Lower leg skin (tissue), 4 donors: ENCODE results near the gene NUP188. TPM values are rescaled to one million over a fixed set of nuclear protein-coding genes. Genes with fewer than 3 reads are reported as not detected.

Experiments used
- DNase-seq, 2 donors: peaks; one replicate each; pipeline ENCODE4 v3.0.0-alpha.2; 2019; ENCODE audit warnings: low spot score in 2 of 2
- H3K4me3 ChIP-seq: fragments of 200-600 bp; sonication (generic); 2 replicates; pipeline ENCODE4 v1.5.1; 2017; ENCODE audit warnings: mild to moderate bottlenecking, low read depth; ENCODE audit not compliant: poor library complexity, severe bottlenecking
- CTCF ChIP-seq, 3 donors: fragments of 450-650 bp; IDR thresholded peaks; one replicate each; pipeline ENCODE4 v1.5.1; 2016; ENCODE audit warnings: antibody characterized with exemption in 3 of 3, mild to moderate bottlenecking in 3 of 3, moderate library complexity in 2 of 3
- POLR2A ChIP-seq, 2 donors: fragments of 450-650 bp; IDR thresholded peaks; one replicate each; pipeline ENCODE4 v1.6.1; 2016 to 2017; ENCODE audit warnings: antibody characterized with exemption in 2 of 2, mild to moderate bottlenecking in 1 of 2, moderate library complexity in 1 of 2
- WGBS, 2 donors: methylation state at CpG; one replicate each; pipeline ENCODE4 v1.1.5; 2018; 5-methylcytosine and 5-hydroxymethylcytosine counted together
- intact Hi-C: fragments of 100-400 bp; cut with DNase I; formaldehyde crosslinking; loops from one replicate; pipeline ENCODE4 v1.15.0; 2023; ENCODE audit warnings: low total_unique reads
- total RNA-seq, 4 donors: library from RNA; depleted of rRNA; stranded (reverse); fragments of >200 nt; gene quantifications; one replicate each; pipeline ENCODE4 v1.1.0, GENCODE V29; 2016

NUP188 gene
- total RNA-seq, 4 donors from 2014 or later, result 32.8 to 44.3 (median 36.1) TPM

- intact Hi-C loops, result loop anchor here (10.0 kb wide), 1 partner anchor 1515 kb away; no protein-coding TSS in a partner anchor
- 87 to 88% methylated on average over 16 to 17 of the region's 17 CpGs for WGBS, 2 donors
- H3K4me3 ChIP-seq, result no peak overlapping the region
- DNase-seq, result no peak
- TF ChIP-seq CTCF (IDR thresholded peaks at IDR 0.05) (no peak), POLR2A (IDR thresholded peaks at IDR 0.05) (no peak)
These were observed 62.2 kb downstream of the NUP188 start for GRCh38 chr9:129009584-129010141.

GRCh38 chr9:129010267-129010975, 62.9 kb downstream of the NUP188 start:
- H3K4me3 ChIP-seq, result no peak overlapping the region
- intact Hi-C loops, result no loop called here
- WGBS, 2 donors, result 91 to 93% methylated on average over 6 to 8 of the region's 8 CpGs
- TF ChIP-seq CTCF (IDR thresholded peaks at IDR 0.05), result no peak
- TF ChIP-seq POLR2A (IDR thresholded peaks at IDR 0.05), result no peak
- no peak for DNase-seq

GRCh38 chr9:129011170-129011569, 63.7 kb downstream of the NUP188 start:
- no peak for TF ChIP-seq CTCF (IDR thresholded peaks at IDR 0.05)
- TF ChIP-seq POLR2A (IDR thresholded peaks at IDR 0.05), result no peak
- intact Hi-C loops, result no loop called here
- no peak for DNase-seq
- no peak overlapping the region for H3K4me3 ChIP-seq
- 90 to 93% methylated on average over 19 of the region's 19 CpGs for WGBS, 2 donors

GRCh38 chr9:129011761-129012181, 64.3 kb downstream of the NUP188 start:
- intact Hi-C loops, result no loop called here

GRCh38 chr9:129012343-129012742, 64.8 kb downstream of the NUP188 start:
- intact Hi-C loops, result no loop called here
- no peak overlapping the region for H3K4me3 ChIP-seq
- 80 to 89% methylated on average over 5 to 6 of the region's 7 CpGs for WGBS, 2 donors
- TF ChIP-seq CTCF (IDR thresholded peaks at IDR 0.05) (no peak), POLR2A (IDR thresholded peaks at IDR 0.05) (no peak)
- no peak for DNase-seq

More at GRCh38 chr9:129011761-129012181, 64.3 kb downstream of the NUP188 start:
- TF ChIP-seq CTCF (IDR thresholded peaks at IDR 0.05), result no peak
- TF ChIP-seq POLR2A (IDR thresholded peaks at IDR 0.05), result no peak
- no peak overlapping the region for H3K4me3 ChIP-seq
- WGBS, 2 donors, result 87 to 92% methylated on average over 9 of the region's 11 CpGs
- DNase-seq, result no peak
